LNCAP (cell line): ENCODE results near the gene AGPAT4.

Source experiments
- CTCF ChIP-seq: fragments of 450-650 bp; IDR thresholded peaks from 2 replicates; pipeline ENCODE4 v1.5.1; 2017; ENCODE audit warnings: mild to moderate bottlenecking

AGPAT4 gene

DNA sequence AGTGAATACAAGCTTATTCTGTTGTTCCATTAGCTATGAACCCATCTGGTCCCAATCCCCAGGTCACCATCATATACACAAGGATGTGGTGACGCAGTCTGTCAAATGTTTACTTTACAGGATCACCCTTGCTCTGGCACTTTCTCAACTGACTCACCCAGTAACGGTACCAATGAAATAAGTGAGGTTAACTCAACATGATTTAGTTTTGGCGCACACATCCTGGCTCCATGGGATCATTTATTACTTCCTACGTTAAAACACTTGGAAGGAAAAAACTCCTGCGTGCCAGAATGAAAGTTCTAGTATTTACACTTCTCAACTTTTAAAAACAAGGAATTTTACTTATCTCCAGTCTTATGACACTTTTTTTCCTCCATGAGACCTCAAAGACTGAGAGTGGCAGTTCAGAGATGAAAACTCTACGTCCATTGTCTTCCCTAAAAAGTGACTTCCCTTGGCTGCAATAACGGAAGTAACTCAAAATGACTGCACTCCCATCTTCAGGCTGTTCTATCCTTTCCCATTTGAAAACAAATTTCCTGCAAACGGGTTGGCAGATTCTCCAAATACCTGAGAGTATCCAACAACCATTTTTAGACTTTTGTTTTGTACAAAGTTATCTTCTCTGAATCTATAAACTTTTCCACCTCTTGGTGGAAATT is 15.9 kb downstream of the AGPAT4 start:
- TF ChIP-seq CTCF = no peak

DNA sequence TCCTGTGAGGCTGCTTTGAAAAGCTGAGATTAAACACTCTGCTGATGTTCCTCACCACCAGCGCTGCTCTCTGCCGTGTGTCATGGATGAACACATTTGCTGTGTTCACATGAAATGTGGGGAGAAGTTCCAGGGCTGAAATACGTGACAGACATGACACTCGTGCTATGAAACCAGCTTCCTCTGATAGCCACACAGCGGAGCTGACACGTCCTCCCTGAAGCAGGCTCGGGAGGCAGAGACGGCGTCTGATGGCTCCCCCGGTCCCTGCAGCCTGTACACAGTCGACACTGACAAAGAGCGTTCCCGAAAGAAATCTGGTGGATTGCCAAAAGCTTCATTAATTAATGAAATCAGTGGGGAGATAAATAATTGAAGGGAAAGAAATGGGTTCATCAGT is 17.5 kb downstream of the AGPAT4 start:
- TF ChIP-seq CTCF = no peak

DNA sequence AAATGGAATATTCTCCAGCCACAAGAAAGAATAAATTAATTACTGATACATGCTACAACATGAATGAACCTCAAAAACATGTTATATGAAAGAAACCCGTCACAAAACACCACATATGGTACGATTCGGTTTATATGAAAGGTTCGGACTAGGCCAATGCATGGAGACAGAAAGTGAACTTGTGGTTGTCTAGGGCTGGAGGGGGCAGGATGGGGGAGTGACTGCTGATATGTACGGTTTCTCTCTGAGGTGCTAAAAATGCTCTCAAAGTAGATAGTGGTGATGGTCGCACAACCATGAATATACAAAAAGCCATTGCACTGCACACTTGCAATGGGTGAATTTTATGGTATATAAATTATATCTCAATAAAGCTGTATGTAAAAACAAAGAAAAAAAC is 18.3 kb downstream of the AGPAT4 start:
- TF ChIP-seq CTCF = no peak

GRCh38 chr6:161254464-161255253 is 19.2 kb downstream of the AGPAT4 start:
- no peak for TF ChIP-seq CTCF

GRCh38 chr6:161254126-161254463 is 19.8 kb downstream of the AGPAT4 start:
- TF ChIP-seq CTCF = no peak

DNA sequence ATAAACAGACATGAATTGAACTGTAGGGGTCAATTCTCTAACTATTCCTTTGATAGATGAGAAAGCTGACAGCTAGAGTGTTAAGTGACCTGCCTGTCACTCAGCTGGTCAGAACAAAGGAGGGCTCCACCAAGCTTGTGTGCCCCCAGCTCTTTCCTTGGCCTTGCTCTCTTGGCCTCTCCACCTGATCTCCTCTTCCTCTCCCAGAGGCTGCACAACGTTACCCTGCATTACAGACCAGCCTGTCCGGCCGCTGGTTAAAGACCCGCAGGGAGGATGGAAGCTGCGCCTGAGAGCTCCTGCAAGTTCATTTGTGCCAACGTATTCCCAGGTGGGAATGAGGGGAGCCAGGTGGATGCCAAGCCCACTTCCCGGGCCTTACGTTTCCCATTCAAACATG is 22.5 kb downstream of the AGPAT4 start:
- no peak for TF ChIP-seq CTCF

DNA sequence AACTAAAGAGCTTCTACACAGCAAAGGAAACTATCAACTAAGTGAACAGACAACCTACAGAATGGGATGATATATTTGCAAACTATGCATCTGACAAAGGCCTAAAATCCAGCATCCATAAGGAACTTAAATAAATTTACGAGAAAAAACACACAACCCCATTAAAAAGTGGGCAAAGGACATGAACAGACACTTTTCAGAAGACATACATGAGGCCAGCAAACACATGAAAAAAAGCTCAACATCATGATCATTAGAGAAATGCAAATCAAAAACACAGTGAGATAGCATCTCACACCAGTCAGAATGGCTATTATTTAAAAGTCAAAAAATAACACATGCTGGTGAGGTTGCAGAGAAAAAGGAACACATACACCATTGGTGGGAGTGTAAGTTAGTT is 24.5 kb downstream of the AGPAT4 start:
- no peak for TF ChIP-seq CTCF
